Chondrocyte (in vitro differentiated cells): ENCODE results near the gene ASMTL. TPM values are rescaled to one million over a fixed set of nuclear protein-coding genes. Genes with fewer than 3 reads are reported as not detected.

Experiments used
- DNase-seq: peaks from one replicate; pipeline ENCODE4 v3.0.0; 2021; ENCODE audit warnings: mixed read lengths, low spot score
- H3K27ac Mint-ChIP-seq: one replicate; pipeline ENCODE4 v1.8.0; 2021; ENCODE audit warnings: mild to moderate bottlenecking, moderate library complexity, mixed read lengths; ENCODE audit not compliant: unreplicated experiment
- H3K27me3 Mint-ChIP-seq: 2 replicates; pipeline ENCODE4 v1.8.0; 2021; ENCODE audit warnings: low read depth, mixed read lengths
- H3K36me3 Mint-ChIP-seq: 2 replicates; pipeline ENCODE4 v1.8.0; 2021; ENCODE audit warnings: low read depth, mixed read lengths
- H3K4me1 Mint-ChIP-seq: 2 replicates; pipeline ENCODE4 v1.8.0; 2021; ENCODE audit warnings: low read depth, mild to moderate bottlenecking, mixed read lengths
- H3K4me3 Mint-ChIP-seq: one replicate; pipeline ENCODE4 v1.8.0; 2021; ENCODE audit warnings: mild to moderate bottlenecking, moderate library complexity, mixed read lengths; ENCODE audit not compliant: unreplicated experiment
- H3K9me3 Mint-ChIP-seq: 2 replicates; pipeline ENCODE4 v1.8.0; 2021; ENCODE audit warnings: low read depth, mixed read lengths
- total RNA-seq: library from RNA; stranded (reverse); gene quantifications from 3 replicates; pipeline ENCODE4 v1.2.1, GENCODE V29; 2021
- TF ChIP-seq, protein P1 (sequence below): fragments of 200-600 bp; sonication (generic); IDR thresholded peaks from 2 replicates; pipeline ENCODE4 v1.5.0; 2021; ENCODE audit warnings: antibody characterized with exemption, mild to moderate bottlenecking, moderate library complexity

The ASMTL gene
- total RNA-seq, 1 donor from 2014 or later: 19.6 TPM

DNA sequence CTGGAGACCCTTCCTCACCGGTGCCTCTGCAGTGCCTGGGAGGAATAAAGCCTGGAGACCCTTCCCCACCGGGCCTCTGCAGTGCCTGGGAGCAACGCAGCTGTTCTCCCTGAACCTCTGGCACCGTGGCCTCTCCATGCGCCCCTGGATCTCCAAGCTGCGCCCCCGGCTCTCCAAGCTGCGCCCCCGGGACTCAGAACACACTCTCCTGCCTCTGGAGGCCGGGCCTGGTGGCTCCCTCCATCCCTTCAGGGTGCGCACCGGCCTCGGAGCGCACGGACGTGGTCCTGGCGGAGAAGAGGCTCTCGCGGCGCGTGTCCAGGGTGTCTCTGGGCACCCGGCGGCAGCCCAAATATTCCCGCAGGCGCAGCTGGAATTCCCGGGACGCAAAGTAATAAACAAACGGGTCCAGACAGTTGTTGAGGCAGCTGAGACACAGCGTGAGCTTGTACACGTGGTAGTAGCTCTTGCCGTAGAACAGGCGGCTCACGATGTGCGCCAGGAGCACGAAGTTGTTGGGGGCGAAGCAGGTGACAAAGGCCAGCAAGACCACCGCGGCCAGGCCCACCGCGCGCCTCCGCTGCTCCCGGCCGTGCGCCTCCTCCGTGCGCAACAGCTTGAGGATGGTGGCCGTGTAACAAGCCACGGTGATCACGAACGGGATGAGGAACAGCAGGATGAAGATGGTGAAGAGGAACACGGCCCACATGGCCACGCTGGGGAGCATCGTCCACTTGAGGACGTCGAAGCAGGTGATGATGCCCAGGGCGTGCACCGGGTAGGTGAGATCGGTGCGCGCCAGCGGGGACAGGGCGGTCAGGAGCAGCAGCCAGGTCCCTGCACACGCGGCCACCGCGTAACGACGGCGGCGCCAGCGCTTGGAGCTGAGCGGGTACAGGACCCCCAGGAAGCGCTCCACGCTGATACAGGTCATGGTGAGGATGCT, 12.8 kb upstream of the ASMTL start:
- peak; percentile 91 for DNase-seq
- H3K27ac Mint-ChIP-seq: no peak overlapping the region
- TF ChIP-seq, protein P1, sequence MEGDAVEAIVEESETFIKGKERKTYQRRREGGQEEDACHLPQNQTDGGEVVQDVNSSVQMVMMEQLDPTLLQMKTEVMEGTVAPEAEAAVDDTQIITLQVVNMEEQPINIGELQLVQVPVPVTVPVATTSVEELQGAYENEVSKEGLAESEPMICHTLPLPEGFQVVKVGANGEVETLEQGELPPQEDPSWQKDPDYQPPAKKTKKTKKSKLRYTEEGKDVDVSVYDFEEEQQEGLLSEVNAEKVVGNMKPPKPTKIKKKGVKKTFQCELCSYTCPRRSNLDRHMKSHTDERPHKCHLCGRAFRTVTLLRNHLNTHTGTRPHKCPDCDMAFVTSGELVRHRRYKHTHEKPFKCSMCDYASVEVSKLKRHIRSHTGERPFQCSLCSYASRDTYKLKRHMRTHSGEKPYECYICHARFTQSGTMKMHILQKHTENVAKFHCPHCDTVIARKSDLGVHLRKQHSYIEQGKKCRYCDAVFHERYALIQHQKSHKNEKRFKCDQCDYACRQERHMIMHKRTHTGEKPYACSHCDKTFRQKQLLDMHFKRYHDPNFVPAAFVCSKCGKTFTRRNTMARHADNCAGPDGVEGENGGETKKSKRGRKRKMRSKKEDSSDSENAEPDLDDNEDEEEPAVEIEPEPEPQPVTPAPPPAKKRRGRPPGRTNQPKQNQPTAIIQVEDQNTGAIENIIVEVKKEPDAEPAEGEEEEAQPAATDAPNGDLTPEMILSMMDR: no peak
- H3K27me3 Mint-ChIP-seq: no peaks in the 10 kb centered on the region
- H3K4me3 Mint-ChIP-seq: no peak overlapping the region
- H3K9me3 Mint-ChIP-seq: no peaks in the 10 kb centered on the region
- H3K36me3 Mint-ChIP-seq: no peaks in the 10 kb centered on the region
- H3K4me1 Mint-ChIP-seq: peaks cover 35% of the 10 kb centered on the region

DNA sequence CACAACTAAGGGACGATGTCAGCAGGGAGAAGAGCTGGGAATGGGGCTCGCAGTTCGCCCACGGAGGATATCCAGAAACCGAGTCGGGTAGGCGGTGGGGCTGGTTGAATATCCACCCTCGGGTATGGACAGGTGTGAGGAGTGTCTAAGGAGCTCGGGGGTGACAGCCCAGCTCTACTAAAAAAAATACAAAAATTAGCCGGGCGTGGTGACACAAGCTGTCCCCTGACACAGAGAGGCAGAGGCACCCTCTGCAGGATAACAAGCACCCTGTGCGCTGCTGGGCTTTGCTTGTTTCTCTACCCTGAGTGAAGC, 12.2 kb upstream of the ASMTL start:
- Mint-ChIP-seq H3K36me3 (no peaks in the 10 kb centered on the region), H3K4me3 (no peak overlapping the region), H3K4me1 (peaks cover 35% of the 10 kb centered on the region), H3K9me3 (no peaks in the 10 kb centered on the region), H3K27ac (no peak overlapping the region), H3K27me3 (no peaks in the 10 kb centered on the region)
- DNase-seq: peak; percentile 42
- TF ChIP-seq, protein P1: no peak

DNA sequence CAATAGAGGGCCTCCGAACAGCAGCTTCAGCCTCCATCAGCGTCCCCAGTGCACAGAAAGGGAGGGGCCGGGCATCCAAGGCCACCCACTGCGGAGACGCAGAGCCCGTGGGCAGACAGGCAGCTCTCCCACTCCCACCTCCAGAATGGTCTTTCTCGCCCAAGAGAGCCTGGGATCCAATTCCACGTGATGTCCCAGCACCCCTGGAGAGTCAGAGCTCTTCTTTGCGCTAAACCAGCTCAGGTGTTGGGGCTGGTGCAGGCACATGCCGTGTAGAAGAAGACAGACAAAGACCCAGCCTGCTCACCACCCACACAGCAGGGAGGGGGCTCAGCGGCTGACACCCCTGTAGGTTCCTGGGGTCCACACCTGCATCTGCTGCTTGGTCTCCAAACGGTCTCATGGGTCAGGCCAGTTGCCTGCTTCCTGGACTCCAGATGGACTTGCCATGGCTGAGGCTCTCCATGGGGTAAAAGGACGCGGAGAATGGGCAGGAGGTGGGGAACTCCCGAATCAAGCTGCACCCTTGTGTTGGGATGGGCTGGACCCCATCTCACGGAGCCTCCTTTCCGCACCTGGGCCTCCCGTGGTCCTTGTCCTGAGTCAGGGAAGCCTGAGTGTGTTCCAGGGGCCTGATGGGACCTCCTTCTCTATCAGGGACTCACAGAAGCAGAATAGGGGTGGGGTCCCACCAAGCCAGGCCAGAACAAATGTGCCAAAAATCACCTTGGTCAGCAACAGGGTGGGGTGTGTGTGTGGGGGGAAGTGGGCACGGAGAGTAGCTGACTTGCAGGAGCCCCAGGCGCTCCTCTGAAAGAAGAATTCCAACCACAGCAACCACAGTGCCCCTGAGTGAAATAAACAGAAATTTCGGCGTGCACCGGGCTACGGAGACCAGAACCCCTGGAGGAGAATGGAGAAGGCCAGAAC, 11.6 kb upstream of the ASMTL start:
- peak; percentile 72 for DNase-seq
- TF ChIP-seq, protein P1: no peak
- Mint-ChIP-seq H3K27me3 (no peaks in the 10 kb centered on the region), H3K9me3 (no peaks in the 10 kb centered on the region), H3K4me3 (no peak overlapping the region), H3K27ac (no peak overlapping the region), H3K4me1 (peaks cover 35% of the 10 kb centered on the region), H3K36me3 (no peaks in the 10 kb centered on the region)

DNA sequence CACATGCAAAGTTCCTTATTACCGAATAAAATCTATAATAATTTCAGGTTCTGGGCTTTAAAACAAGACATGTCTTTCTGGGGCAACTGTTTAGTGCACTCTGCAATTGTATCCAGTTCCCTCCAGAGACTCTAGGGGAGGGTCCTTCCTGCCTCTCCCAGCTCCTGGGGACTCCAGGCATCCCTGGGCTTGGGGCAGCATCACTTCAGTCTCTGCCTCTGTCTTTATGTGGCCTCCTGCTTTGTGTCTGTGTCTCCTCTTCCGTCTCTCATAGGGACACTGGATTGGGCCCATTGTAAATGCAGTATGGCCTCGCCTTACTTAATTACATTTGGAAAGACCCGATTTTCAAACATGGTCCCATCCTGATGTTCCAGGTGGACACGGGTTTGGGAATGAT, 10.9 kb upstream of the ASMTL start:
- TF ChIP-seq, protein P1: no peak
- Mint-ChIP-seq H3K4me1 (peaks cover 32% of the 10 kb centered on the region), H3K36me3 (no peaks in the 10 kb centered on the region), H3K27me3 (no peaks in the 10 kb centered on the region), H3K9me3 (no peaks in the 10 kb centered on the region), H3K27ac (no peak overlapping the region), H3K4me3 (no peak overlapping the region)
- DNase-seq: peak; percentile 13

DNA sequence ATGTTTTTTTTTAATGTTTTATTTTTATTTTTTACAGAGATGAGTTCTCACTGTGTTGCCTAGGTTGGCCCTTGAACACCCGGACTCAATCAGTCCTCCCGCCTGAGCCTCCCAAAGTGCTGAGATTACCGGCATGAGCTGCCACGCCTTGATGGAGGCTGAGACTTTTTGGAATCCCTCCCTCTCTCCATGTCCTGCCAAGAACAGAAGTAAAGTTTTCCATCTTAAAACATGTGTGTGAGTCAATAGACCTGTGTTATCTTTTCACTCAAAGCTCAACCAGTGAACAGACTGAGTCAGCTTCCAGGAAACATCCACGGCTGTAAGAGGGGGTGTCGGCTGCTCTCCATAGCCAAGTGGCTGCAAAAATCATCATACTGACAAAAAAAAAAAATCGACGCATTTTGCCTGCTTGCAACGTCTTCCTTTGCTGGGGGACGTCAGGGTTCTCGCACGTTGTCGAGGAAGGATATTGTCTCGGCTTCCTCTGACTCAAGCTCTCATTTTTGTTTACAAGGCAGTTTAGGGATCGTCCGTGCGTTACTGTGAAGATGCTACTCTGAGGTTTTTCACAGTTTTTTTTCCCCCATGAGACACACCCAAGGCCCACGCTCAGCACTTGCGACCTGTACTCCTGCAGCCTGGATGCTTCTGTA, 10.0 kb upstream of the ASMTL start:
- Mint-ChIP-seq H3K36me3 (no peaks in the 10 kb centered on the region), H3K4me3 (peak overlapping the region; percentile 52), H3K27ac (peak overlapping the region; percentile 77), H3K27me3 (no peaks in the 10 kb centered on the region), H3K4me1 (peaks cover 27% of the 10 kb centered on the region), H3K9me3 (no peaks in the 10 kb centered on the region)
- TF ChIP-seq, protein P1: no peak
- peak; percentile 14 for DNase-seq
